GM18909 (cell line): ENCODE data around the gene CXCL17.

Source experiments
- ATAC-seq: cut with Tn5 transposase; IDR thresholded peaks from one replicate; pipeline ENCODE4 v1.9.1; 2021; ENCODE audit warnings: mild to moderate bottlenecking; ENCODE audit not compliant: unreplicated experiment, poor library complexity

CXCL17 gene

GRCh38 chr19:42426643-42427042 lies 16.1 kb downstream of the CXCL17 start:
- no peak for ATAC-seq

DNA sequence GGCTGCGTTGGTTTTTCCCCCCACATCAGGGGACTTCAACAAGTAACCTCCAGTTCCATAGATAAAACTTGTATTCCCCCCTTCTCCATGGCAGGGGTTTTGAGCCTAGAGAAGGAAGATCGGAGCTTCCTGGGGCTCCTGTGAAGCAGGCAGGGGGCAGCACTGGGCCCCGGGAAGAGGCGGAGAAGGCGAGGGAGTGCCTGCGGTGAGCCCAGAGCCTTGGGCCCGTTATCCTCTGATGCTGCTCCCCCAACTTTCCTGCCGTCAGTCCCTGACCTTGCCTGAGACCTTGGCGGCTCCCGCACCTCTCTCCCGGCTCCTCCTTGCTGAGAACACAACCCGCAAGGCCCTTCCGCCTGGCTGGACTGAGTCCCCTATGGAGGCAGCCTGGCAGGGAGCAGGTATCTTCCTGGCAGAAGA lies 18.0 kb downstream of the CXCL17 start:
- ATAC-seq, result no peak

DNA sequence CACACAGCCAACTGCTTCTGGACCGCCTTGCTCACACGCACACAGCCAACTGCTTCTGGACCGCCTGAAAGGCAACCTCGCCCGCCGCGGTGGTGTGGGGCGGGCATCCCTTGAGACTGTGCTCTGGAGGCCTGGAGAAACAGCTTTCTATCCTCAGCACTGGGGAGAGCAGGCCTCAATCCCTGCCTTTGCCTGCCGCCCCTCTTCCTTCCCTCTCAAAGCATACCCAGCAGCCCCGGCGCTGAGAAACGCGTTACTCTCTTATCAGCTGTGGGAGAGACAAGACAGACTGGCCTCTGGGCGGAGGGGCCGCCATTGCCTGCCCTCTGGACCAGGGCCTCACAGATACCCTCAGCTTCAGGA lies 18.4 kb downstream of the CXCL17 start:
- ATAC-seq, result no peak

- peak; percentile 88 for ATAC-seq
Observed at GRCh38 chr19:42423462-42424344, 19.0 kb downstream of the CXCL17 start.

DNA sequence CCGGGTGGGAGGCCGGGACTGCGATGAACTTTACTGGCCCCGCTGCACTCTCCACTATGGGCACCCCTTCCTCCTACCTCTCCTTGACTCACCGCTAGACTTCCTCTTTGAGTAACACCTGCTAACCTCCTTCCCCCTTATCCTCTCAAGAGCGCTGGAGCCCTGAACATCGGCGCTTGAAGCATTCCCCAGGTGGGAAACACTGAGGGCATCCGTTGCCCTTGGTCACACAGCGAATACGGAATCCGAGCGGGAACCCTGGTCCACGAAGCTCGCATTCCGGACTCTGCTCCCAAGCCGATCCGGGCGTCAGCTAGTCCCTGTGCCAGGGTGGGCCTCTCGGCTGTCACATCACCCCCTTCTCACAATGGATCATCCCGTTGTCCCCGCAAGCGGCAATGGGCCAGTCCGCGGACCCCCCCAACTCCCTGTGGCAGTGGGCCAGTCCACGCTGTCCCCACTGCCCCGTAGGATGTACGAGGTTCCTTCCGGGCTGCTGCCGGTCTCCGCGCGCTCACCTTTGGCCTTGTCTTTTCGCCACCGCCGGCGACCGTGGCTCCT lies 19.8 kb downstream of the CXCL17 start:
- ATAC-seq, result peak; percentile 39

GRCh38 chr19:42422092-42422900 lies 20.4 kb downstream of the CXCL17 start:
- no peak for ATAC-seq

- no peak for ATAC-seq
Observed at GRCh38 chr19:42421591-42422031, 21.1 kb downstream of the CXCL17 start.

GRCh38 chr19:42421101-42421500 lies 21.6 kb downstream of the CXCL17 start:
- no peak for ATAC-seq

GRCh38 chr19:42420055-42420544 lies 22.6 kb downstream of the CXCL17 start:
- ATAC-seq, result no peak

GRCh38 chr19:42419309-42419708 lies 23.4 kb downstream of the CXCL17 start:
- no peak for ATAC-seq

- ATAC-seq, result no peak
Observed at GRCh38 chr19:42412661-42413076, 30.1 kb downstream of the CXCL17 start.

- no peak for ATAC-seq
Observed at GRCh38 chr19:42412227-42412626, 30.5 kb downstream of the CXCL17 start.

DNA sequence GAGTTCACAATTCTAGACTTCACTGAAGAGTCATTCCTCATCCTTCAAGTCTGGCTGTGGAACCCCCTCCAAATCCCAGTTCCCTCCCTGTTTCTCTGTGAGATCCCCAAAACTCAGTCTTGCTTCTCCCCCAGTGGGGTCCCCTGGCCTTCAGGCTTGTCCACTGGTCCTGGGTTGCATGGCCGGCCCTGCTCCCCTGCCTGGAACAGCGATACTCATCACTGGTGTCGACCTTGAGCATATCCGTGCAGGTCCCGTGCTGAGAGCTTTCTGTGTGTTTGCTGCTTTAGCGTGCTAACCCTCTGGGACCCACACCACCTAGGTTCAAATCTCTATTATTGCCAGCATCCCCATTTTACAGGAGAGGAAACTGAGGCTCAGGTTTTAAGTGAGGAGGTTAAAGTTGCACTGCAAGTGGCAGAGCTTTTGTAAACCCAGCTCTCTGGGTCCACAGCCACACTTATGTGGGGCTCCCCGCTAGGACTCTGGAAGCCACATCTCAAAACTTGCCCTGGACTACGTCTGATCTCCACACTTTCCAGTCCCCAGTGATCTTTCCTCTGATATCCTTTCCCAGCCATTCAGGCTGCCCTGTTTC lies 31.1 kb downstream of the CXCL17 start:
- no peak for ATAC-seq

DNA sequence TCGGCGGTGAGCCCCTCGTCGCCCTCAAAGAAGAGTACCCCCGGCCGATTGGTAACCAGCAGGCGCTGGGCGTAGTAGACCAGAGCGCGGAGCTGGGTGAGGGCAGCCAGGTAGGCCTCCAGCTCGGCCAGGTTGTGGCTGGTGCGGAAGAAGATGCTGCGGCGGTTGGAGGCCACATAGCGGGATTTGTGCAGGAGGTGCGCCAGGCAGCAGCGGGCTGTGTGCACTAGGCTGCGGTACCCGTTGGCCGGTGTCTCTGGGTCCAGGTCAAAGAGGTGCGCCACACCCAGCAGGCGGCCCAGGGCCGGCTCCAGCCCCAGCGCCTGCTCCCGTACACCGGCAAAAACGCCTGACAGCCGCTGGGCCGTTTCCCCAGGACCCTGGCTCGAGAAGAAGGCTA lies 32.4 kb downstream of the CXCL17 start:
- no peak for ATAC-seq

- ATAC-seq, result no peak
Observed at GRCh38 chr19:42409477-42409876, 33.3 kb downstream of the CXCL17 start.

DNA sequence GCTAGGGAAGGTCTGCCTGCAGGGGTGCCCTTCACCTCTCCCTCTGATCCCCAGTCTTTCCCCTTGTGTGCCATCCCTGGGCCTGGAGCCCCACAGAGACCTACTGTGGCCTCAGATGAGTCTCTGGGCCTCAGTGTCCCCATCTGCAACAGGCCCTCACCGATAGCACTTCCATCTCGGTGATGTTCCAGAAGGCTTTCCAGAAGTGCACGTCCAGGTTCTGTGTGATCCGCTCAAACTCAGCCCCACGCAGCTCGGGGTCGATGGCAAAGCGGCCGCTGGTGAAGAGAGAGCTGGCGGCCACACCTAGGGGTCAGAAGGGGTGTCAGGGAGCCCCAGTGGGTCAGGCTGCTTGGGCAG lies 35.0 kb downstream of the CXCL17 start:
- no peak for ATAC-seq

DNA sequence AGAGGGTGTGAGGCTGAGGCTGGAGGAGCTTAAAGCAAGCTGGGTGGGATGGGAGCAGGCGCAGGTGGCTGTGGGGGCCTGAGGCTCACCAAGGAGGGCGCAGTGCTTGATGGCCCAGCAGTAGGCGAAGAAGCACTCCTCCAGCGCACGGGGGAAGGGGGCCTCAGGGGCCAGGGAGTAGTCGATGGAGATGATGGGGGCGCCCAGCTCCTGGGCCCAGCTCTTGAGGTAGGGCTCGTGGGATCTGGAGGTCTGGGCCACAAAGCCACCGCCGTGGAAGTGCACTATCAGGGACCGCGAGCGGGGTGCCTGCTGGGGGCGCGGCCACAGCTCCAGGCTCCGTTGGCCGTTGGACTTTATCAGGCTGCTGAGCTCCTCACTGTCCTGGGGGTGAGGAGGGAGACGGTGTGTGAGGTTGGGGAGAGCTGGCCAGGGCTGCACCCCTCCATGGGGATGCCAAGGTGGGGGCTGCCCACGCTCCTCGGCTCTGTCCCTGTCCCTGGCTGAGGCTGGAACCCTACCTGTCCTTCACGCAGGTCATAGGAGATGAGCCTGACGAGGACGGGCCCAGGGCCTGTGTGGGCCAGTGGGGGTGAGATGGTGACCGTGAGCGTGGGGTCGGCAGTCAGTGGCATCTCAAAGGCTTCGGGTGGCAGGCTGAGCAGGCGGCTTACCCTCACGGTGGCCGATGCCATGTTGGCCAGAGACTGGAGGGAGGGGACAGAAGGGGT lies 35.5 kb downstream of the CXCL17 start:
- no peak for ATAC-seq

GRCh38 chr19:42406111-42406510 lies 36.6 kb downstream of the CXCL17 start:
- no peak for ATAC-seq

DNA sequence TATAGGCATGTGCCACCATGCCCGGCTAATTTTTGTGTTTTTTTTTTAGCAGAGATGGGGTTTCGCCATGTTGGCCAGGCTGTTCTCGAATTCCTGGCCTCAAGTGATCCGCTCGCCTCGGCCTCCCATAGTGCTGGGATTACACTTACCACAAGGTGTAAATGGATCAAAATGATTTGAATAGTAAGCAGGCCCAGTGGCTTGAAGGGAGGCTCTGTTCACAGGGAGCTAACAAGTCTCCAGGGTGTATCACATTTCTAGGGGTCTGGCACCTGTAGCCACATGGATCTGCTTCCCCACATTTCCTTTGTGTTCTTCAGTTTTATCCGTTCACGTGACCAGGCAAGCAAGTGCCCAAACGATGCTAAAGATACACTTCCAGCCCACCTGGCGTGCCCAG lies 39.2 kb downstream of the CXCL17 start:
- no peak for ATAC-seq
